ENCODE data around the gene SPATA1. TPM values are rescaled to one million over a fixed set of nuclear protein-coding genes. Genes with fewer than 3 reads are reported as not detected.

SPATA1 gene
- polyA plus RNA-seq, 3 donors: 0.40 to 1.9 (median 0.43) TPM

- peaks cover 0 to 1% (median 0%) of the 10 kb centered on the region in 3 donors for H3K27me3 Mint-ChIP-seq (ENCODE audit: low read depth in 3 of 3)
- Histone ChIP-seq H4K20me1 (ENCODE audit: insufficient read depth, low read length) (peaks cover 34% of the 10 kb centered on the region), H3K9me3 (replicated peaks in 1 of 2; ENCODE audit: control insufficient read depth in 1 of 2, insufficient read depth in 1 of 2, low read length in 2 of 2) (no peaks in the 10 kb centered on the region), H3K36me3 (replicated peaks in 1 of 2; ENCODE audit: control insufficient read depth in 1 of 2, insufficient read depth in 2 of 2, low read length in 2 of 2) (peaks cover 44 to 70% of the 10 kb centered on the region in 2 donors), H3K4me3 (replicated peaks in 1 of 3; ENCODE audit: low read depth in 2 of 3, low read length in 3 of 3) (no peak overlapping the region), H3K27ac (ENCODE audit: low read depth in 1 of 2, low read length in 2 of 2) (no peak overlapping the region), H3K4me2 (replicated peaks; ENCODE audit: extremely low read depth, low read length, poor library complexity, severe bottlenecking) (no peak overlapping the region), H3K4me1 (ENCODE audit: control insufficient read depth in 1 of 2, insufficient read depth in 2 of 2, low read length in 2 of 2) (peaks cover 4 to 19% of the 10 kb centered on the region in 2 donors), H2AFZ (ENCODE audit: insufficient read depth, low read depth, low read length, poor library complexity, severe bottlenecking) (no peak overlapping the region), H3K9ac (ENCODE audit: insufficient read depth, low read length, poor library complexity, severe bottlenecking) (no peak overlapping the region), H3K79me2 (ENCODE audit: insufficient read depth, low read length) (peaks cover 49% of the 10 kb centered on the region), H3K27me3 (ENCODE audit: control insufficient read depth in 2 of 2, insufficient read depth in 2 of 2, low read length in 2 of 2) (no peaks in the 10 kb centered on the region)
- no peak overlapping the region for H3K27ac Mint-ChIP-seq
- H3K4me1 Mint-ChIP-seq: peaks cover 25% of the 10 kb centered on the region
- no peak for TF ChIP-seq CTCF (IDR thresholded peaks at IDR 0.05)
- H3K9me3 Mint-ChIP-seq: peaks cover 0 to 2% (median 0%) of the 10 kb centered on the region in 7 donors
- H3K4me3 Mint-ChIP-seq: no peak overlapping the region
- WGBS (ENCODE audit: insufficient coverage): no CpG with 5 or more reads among the region's 2 CpGs
- intact Hi-C loops (cut with micrococcal nuclease): no loop called here
- peaks cover 66 to 73% of the 10 kb centered on the region in 2 donors for H3K36me3 Mint-ChIP-seq
- no peak for DNase-seq
These were observed 16.4 kb upstream of the SPATA1 start for GRCh38 chr1:84489766-84490165.

- Histone ChIP-seq H3K9me3 (replicated peaks in 1 of 2; ENCODE audit: control insufficient read depth in 1 of 2, insufficient read depth in 1 of 2, low read length in 2 of 2) (no peaks in the 10 kb centered on the region), H2AFZ (ENCODE audit: insufficient read depth, low read depth, low read length, poor library complexity, severe bottlenecking) (no peak overlapping the region), H3K79me2 (ENCODE audit: insufficient read depth, low read length) (peaks cover 23% of the 10 kb centered on the region), H3K9ac (ENCODE audit: insufficient read depth, low read length, poor library complexity, severe bottlenecking) (no peak overlapping the region), H3K36me3 (replicated peaks in 1 of 2; ENCODE audit: control insufficient read depth in 1 of 2, insufficient read depth in 2 of 2, low read length in 2 of 2) (peaks cover 61 to 86% of the 10 kb centered on the region in 2 donors), H3K4me3 (replicated peaks in 1 of 3; ENCODE audit: low read depth in 2 of 3, low read length in 3 of 3) (no peak overlapping the region), H3K27me3 (ENCODE audit: control insufficient read depth in 2 of 2, insufficient read depth in 2 of 2, low read length in 2 of 2) (no peaks in the 10 kb centered on the region), H3K4me2 (replicated peaks; ENCODE audit: extremely low read depth, low read length, poor library complexity, severe bottlenecking) (no peak overlapping the region), H4K20me1 (ENCODE audit: insufficient read depth, low read length) (peaks cover 25% of the 10 kb centered on the region), H3K27ac (ENCODE audit: low read depth in 1 of 2, low read length in 2 of 2) (no peak overlapping the region), H3K4me1 (ENCODE audit: control insufficient read depth in 1 of 2, insufficient read depth in 2 of 2, low read length in 2 of 2) (peaks cover 4 to 9% of the 10 kb centered on the region in 2 donors)
- Mint-ChIP-seq H3K27ac (no peak overlapping the region), H3K4me1 (peaks cover 9% of the 10 kb centered on the region), H3K36me3 (peaks cover 74 to 84% of the 10 kb centered on the region in 2 donors), H3K4me3 (no peak overlapping the region), H3K9me3 (peaks cover 0 to 2% (median 0%) of the 10 kb centered on the region in 7 donors), H3K27me3 (ENCODE audit: low read depth in 3 of 3) (no peaks in the 10 kb centered on the region)
- no peak for TF ChIP-seq CTCF (IDR thresholded peaks at IDR 0.05)
- no peak for DNase-seq
- WGBS (ENCODE audit: insufficient coverage): no CpG with 5 or more reads among the region's 1 CpG
- intact Hi-C loops (cut with micrococcal nuclease): no loop called here
These were observed 13.5 kb upstream of the SPATA1 start for GRCh38 chr1:84492726-84493125.
